Measurements from ENCODE around the gene FBXW4. TPM values are rescaled to one million over a fixed set of nuclear protein-coding genes. Genes with fewer than 3 reads are reported as not detected.

The FBXW4 gene
- polyA plus RNA-seq, 1 donor from 2014 or later = 7.7 TPM

- H3K27ac ChIP-seq (ENCODE audit: low read length) = no peak overlapping the region
- no peak overlapping the region for H3K4me2 ChIP-seq (ENCODE audit: low read length)
- H2AFZ ChIP-seq (ENCODE audit: low read depth, low read length) = no peak overlapping the region
- H4K20me1 ChIP-seq (ENCODE audit: insufficient read depth) = no peaks in the 10 kb centered on the region
- H3K9me2 ChIP-seq (ENCODE audit: insufficient read depth, low read length) = no peaks in the 10 kb centered on the region
- H3K9me3 ChIP-seq (ENCODE audit: low read length) = no peaks in the 10 kb centered on the region
- H3K27me3 ChIP-seq (ENCODE audit: insufficient read depth, low read depth, low read length) = no peaks in the 10 kb centered on the region
- no peak for TF ChIP-seq CTCF (IDR thresholded peaks at IDR 0.05; ENCODE audit: poor library complexity, severe bottlenecking)
- no peak for TF ChIP-seq EP300 (conservative IDR thresholded peaks at IDR 0.05; ENCODE audit: poor library complexity, severe bottlenecking)
- TF ChIP-seq MXI1 (conservative IDR thresholded peaks at IDR 0.05; ENCODE audit: poor library complexity, severe bottlenecking) = no peak
- TF ChIP-seq, protein P1, sequence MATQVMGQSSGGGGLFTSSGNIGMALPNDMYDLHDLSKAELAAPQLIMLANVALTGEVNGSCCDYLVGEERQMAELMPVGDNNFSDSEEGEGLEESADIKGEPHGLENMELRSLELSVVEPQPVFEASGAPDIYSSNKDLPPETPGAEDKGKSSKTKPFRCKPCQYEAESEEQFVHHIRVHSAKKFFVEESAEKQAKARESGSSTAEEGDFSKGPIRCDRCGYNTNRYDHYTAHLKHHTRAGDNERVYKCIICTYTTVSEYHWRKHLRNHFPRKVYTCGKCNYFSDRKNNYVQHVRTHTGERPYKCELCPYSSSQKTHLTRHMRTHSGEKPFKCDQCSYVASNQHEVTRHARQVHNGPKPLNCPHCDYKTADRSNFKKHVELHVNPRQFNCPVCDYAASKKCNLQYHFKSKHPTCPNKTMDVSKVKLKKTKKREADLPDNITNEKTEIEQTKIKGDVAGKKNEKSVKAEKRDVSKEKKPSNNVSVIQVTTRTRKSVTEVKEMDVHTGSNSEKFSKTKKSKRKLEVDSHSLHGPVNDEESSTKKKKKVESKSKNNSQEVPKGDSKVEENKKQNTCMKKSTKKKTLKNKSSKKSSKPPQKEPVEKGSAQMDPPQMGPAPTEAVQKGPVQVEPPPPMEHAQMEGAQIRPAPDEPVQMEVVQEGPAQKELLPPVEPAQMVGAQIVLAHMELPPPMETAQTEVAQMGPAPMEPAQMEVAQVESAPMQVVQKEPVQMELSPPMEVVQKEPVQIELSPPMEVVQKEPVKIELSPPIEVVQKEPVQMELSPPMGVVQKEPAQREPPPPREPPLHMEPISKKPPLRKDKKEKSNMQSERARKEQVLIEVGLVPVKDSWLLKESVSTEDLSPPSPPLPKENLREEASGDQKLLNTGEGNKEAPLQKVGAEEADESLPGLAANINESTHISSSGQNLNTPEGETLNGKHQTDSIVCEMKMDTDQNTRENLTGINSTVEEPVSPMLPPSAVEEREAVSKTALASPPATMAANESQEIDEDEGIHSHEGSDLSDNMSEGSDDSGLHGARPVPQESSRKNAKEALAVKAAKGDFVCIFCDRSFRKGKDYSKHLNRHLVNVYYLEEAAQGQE (IDR thresholded peaks at IDR 0.05; ENCODE audit: borderline replicate concordance) = no peak
- no peak for TF ChIP-seq SMC3 (conservative IDR thresholded peaks at IDR 0.05; ENCODE audit: poor library complexity)
- no peak for TF ChIP-seq EZH2 (IDR thresholded peaks at IDR 0.05; ENCODE audit: borderline replicate concordance, insufficient read depth, low read length, poor library complexity, severe bottlenecking)
- TF ChIP-seq POLR2AphosphoS5 (IDR thresholded peaks at IDR 0.05) = no peak
- no peak for TF ChIP-seq TAF1 (IDR thresholded peaks at IDR 0.05; ENCODE audit: low read depth)
- TF ChIP-seq RAD21 (conservative IDR thresholded peaks at IDR 0.05) = no peak
- no peaks in the 10 kb centered on the region for H3K36me3 ChIP-seq (ENCODE audit: insufficient read depth, low read length)
- H3K79me2 ChIP-seq (replicated peaks; ENCODE audit: insufficient read depth, low read length) = no peaks in the 10 kb centered on the region
- no peak overlapping the region for H3K4me3 ChIP-seq (ENCODE audit: low read length)
- no peaks in the 10 kb centered on the region for H3F3A ChIP-seq (ENCODE audit: insufficient read depth, low read length, poor library complexity, severe bottlenecking)
- H3K9ac ChIP-seq (ENCODE audit: low read length) = no peak overlapping the region
These were observed 28.9 kb downstream of the FBXW4 start for GRCh38 chr10:101666083-101666482.

DNA sequence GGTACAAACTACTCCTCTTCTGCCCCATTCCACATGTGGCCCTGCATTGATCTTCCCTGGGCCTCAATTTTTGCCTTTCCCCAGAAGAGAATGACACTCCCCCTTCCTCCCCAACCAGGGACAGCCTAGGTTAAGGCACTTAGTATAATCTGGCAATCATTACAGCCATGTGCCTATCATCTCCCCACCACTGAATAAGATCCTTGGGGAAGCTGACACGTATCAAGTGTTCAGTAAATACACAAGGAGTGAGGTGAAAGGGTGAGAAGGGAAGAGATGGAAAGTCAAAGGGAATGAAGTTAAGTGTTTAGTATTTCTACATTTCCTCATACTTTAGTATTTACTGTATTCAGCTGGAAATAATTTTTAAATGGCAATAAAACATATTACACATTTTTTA lies 31.9 kb downstream of the FBXW4 start:
- Histone ChIP-seq H3F3A (ENCODE audit: insufficient read depth, low read length, poor library complexity, severe bottlenecking) (no peaks in the 10 kb centered on the region), H3K9ac (ENCODE audit: low read length) (no peak overlapping the region), H3K27me3 (ENCODE audit: insufficient read depth, low read depth, low read length) (no peaks in the 10 kb centered on the region), H3K4me3 (ENCODE audit: low read length) (no peak overlapping the region), H3K9me3 (ENCODE audit: low read length) (no peaks in the 10 kb centered on the region), H4K20me1 (ENCODE audit: insufficient read depth) (no peaks in the 10 kb centered on the region), H3K4me2 (ENCODE audit: low read length) (no peak overlapping the region), H3K36me3 (ENCODE audit: insufficient read depth, low read length) (no peaks in the 10 kb centered on the region), H2AFZ (ENCODE audit: low read depth, low read length) (no peak overlapping the region), H3K79me2 (replicated peaks; ENCODE audit: insufficient read depth, low read length) (no peaks in the 10 kb centered on the region), H3K27ac (ENCODE audit: low read length) (no peak overlapping the region), H3K9me2 (ENCODE audit: insufficient read depth, low read length) (no peaks in the 10 kb centered on the region)
- TF ChIP-seq TAF1 (IDR thresholded peaks at IDR 0.05; ENCODE audit: low read depth) (no peak), MXI1 (conservative IDR thresholded peaks at IDR 0.05; ENCODE audit: poor library complexity, severe bottlenecking) (no peak), EP300 (conservative IDR thresholded peaks at IDR 0.05; ENCODE audit: poor library complexity, severe bottlenecking) (no peak), EZH2 (IDR thresholded peaks at IDR 0.05; ENCODE audit: borderline replicate concordance, insufficient read depth, low read length, poor library complexity, severe bottlenecking) (no peak), POLR2AphosphoS5 (IDR thresholded peaks at IDR 0.05) (no peak), CTCF (IDR thresholded peaks at IDR 0.05; ENCODE audit: poor library complexity, severe bottlenecking) (no peak), RAD21 (conservative IDR thresholded peaks at IDR 0.05) (no peak)
- TF ChIP-seq, protein P1 (IDR thresholded peaks at IDR 0.05; ENCODE audit: borderline replicate concordance) = no peak
